Peyer's patch (tissue), 4 donors: ENCODE data around the gene SRC. TPM values are rescaled to one million over a fixed set of nuclear protein-coding genes. Genes with fewer than 3 reads are reported as not detected.
A peak's percentile ranks its signal among the peaks of the same experiment; 100 is the strongest.

Experiments used
- DNase-seq, 3 donors: peaks; one replicate each; pipeline ENCODE4 v3.0.0-alpha.2; 2017 to 2019
- H3K27ac ChIP-seq, 4 donors: fragments of 200-600 bp; sonication (generic); one replicate each; pipeline ENCODE4 v1.5.1; 2016 to 2019
- H3K27me3 ChIP-seq, 2 donors: fragments of 200-600 bp; sonication (generic); one replicate each; pipeline ENCODE4 v1.5.1; 2019
- H3K36me3 ChIP-seq, 3 donors: fragments of 200-600 bp; sonication (generic); one replicate each; pipeline ENCODE4 v1.5.1; 2016 to 2019
- H3K4me1 ChIP-seq, 4 donors: fragments of 200-600 bp; sonication (generic); one replicate each; pipeline ENCODE4 v1.5.1; 2016 to 2019
- H3K4me3 ChIP-seq, 4 donors: fragments of 200-600 bp; sonication (generic); 1 replicate in 3 of 4; 2 replicates in 1 of 4; pipeline ENCODE4 v1.5.1; 2016 to 2019; ENCODE audit warnings: mild to moderate bottlenecking in 1 of 4
- H3K9me3 ChIP-seq, 4 donors: fragments of 200-600 bp; sonication (generic); one replicate each; pipeline ENCODE4 v1.5.1; 2016 to 2019; ENCODE audit warnings: mild to moderate bottlenecking in 1 of 4
- CTCF ChIP-seq, 6 experiments: fragments of 450-650 bp in 4 of 6; fragments of 200-600 bp in 2 of 6; sonication (generic) in 1 of 6; IDR thresholded peaks; one replicate each; pipeline ENCODE4 v1.5.1; 2017 to 2019; ENCODE audit warnings: antibody characterized with exemption in 6 of 6, mild to moderate bottlenecking in 3 of 6, moderate library complexity in 1 of 6
- POLR2A ChIP-seq, 2 donors: fragments of 450-650 bp; IDR thresholded peaks; one replicate each; pipeline ENCODE4 v1.5.1; 2017; ENCODE audit warnings: antibody characterized with exemption in 2 of 2, mild to moderate bottlenecking in 2 of 2, moderate library complexity in 2 of 2
- total RNA-seq, 4 donors: library from RNA; depleted of rRNA; stranded (reverse); fragments of >200 nt; gene quantifications; one replicate each; pipeline ENCODE4 v1.1.0, GENCODE V29; 2016

The SRC gene
- total RNA-seq, 4 donors from 2014 or later: 85.8 to 187 (median 146) TPM

DNA sequence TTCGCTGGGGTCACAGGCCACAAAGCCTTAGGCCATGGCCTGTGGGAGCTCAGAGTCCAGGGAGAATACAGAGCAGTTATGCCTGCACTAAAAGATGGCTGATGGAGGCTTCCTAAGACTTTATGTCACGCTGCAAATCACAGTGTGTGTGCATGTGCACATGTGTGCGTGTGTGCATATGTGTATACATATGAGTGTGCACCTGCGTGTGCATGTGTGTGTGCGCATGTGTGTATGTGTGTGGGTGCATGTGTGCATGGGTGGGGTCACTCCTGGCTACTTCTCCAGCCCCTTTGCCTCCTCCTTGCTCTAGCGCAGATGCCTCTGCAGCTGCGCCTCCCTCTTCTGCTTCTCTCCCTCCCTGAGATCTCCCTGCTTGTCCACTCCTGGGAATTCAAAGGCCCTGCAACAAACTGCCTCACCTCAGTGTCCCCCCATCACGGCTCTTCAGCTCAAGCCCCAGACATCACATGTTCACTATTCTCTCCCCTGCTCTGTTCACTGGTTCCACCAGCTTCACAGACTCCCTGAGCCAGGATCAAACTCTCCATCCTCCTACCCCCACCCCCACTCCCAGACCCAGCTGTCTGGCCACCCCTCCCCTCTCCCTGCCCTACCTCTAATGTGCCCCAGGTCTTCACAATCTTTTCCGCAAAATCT lies 90.7 kb downstream of the SRC start:
- Histone ChIP-seq H3K4me1 (no peaks in the 10 kb centered on the region), H3K9me3 (no peaks in the 10 kb centered on the region), H3K27me3 (no peaks in the 10 kb centered on the region), H3K27ac (no peak overlapping the region), H3K4me3 (no peak overlapping the region), H3K36me3 (no peaks in the 10 kb centered on the region)
- TF ChIP-seq CTCF (IDR thresholded peaks at IDR 0.05): no peak
- DNase-seq: peak in 1 of 3 donors; percentile 9

DNA sequence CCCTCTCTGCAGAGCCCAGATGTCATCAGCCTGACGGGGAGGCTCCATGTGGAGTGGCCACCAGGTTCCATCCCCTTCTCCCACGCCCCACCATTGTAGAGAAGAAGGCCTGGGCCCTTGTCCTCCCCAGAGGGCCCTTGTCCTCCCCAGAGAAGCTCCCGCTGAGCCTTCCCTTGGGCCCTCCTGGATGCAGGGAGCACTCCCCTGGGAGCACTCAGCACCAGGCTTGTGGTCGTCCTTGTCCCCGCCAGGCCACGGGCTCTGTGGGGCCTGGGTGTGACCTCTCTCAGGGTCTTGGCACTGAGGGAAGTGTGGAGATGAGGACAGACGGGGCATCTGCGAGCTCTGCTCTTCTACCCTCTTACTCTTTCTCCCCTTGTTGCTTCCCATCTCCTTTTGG lies 91.7 kb downstream of the SRC start:
- Histone ChIP-seq H3K9me3 (no peaks in the 10 kb centered on the region), H3K27ac (no peak overlapping the region), H3K36me3 (no peaks in the 10 kb centered on the region), H3K27me3 (no peaks in the 10 kb centered on the region), H3K4me3 (no peak overlapping the region), H3K4me1 (no peaks in the 10 kb centered on the region)
- DNase-seq: no peak
- TF ChIP-seq POLR2A (IDR thresholded peaks at IDR 0.05): no peak
- no peak for TF ChIP-seq CTCF (IDR thresholded peaks at IDR 0.05)

DNA sequence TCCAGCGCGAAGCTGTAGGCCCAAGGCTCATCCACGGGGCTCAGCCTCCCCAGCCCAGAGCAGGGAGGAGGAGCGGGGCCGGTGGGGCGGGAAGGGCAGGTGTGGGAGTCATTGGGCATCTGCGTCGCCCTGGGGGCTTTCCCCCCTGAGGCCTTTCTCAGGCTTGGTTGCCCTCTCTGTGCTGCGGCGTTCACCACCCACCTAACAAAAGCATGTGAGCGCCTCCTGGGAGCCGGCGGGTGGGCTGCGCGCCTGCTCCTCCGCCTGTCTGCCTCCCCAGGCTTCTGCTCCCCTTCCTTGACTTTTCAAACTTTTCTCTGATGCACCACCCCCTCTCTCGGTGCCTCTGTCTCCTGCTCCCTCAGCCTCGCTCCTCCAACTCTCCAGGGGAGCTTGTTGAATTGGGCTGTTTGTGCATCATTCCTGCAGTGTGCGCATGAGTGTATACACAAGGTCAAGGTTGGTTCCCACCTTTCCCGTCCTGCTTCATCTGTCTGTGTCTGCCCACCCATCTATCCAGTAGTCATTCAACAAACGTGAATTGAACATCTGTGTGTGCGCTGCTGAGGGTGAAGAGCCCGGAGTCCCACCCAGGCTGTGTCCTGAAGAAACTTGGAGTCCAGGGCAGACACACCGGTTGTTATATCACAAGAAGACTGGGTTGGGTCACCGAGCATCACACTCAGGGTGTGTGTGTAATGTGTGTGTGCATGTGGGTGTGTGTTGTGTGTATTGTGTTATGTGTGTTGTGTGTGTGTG lies 92.7 kb downstream of the SRC start:
- no peak overlapping the region for H3K27ac ChIP-seq
- DNase-seq: no peak
- H3K36me3 ChIP-seq: no peaks in the 10 kb centered on the region
- H3K27me3 ChIP-seq: no peaks in the 10 kb centered on the region
- no peaks in the 10 kb centered on the region for H3K4me1 ChIP-seq
- H3K9me3 ChIP-seq: no peaks in the 10 kb centered on the region
- TF ChIP-seq POLR2A (IDR thresholded peaks at IDR 0.05) (no peak), CTCF (IDR thresholded peaks at IDR 0.05) (no peak)
- H3K4me3 ChIP-seq: no peak overlapping the region

DNA sequence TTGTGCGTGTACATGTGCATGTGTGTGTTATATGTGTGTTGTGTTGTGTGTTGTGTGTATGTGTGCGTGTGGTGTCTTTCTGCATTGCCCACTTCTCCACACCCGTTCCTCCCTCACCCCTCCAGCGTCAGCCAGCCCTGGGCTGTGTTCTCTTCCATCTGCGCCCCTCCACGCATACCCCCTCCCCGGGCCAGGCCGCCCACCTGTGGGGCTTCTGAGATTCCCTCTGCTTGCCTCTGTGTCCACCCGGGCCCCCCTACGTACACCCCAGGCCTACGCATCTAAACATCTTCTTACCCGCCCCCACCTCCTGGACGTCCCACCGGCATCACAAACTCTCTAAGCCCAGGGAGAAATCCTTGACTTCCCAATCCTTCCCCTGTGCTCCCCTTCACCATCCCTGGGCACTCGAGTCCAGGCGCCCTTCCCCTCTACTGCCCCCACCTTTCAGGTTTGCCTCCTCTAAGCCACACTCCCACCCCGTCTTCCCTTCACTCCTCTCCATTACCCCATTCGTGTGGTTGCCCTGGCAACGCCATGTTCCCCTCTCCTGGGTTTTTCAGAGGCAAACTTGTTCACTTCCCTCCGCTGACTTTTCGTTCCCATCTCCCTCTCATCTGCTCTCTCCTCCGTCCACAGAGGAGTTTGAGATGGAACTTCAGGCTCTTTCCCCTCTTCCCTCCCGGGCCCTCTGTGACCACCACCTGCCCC lies 93.4 kb downstream of the SRC start:
- Histone ChIP-seq H3K4me3 (no peak overlapping the region), H3K27me3 (no peaks in the 10 kb centered on the region), H3K4me1 (no peaks in the 10 kb centered on the region), H3K27ac (no peak overlapping the region), H3K9me3 (no peaks in the 10 kb centered on the region), H3K36me3 (no peaks in the 10 kb centered on the region)
- peak in 1 of 3 donors; percentile 25 for DNase-seq
- TF ChIP-seq POLR2A (IDR thresholded peaks at IDR 0.05): no peak
- no peak for TF ChIP-seq CTCF (IDR thresholded peaks at IDR 0.05)

DNA sequence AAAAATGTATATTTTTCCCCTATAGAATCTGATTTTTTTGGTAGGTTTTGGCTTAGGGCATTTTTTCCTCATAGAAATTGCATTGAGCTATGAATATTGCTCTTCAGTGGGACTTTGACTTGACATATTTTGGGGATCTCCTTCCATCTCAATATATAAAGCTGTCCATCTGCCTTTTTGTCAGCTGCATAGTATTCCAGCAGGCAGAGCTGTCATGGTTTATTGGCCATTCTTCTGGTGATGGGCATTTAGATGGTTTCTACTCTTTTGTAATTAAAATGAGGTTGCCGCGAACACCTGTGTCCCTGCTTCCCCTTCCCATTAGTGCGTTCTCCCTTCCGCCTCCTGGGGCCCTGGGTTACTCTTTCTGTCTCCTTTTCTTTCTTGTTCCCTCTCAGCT lies 95.1 kb downstream of the SRC start:
- Histone ChIP-seq H3K9me3 (no peaks in the 10 kb centered on the region), H3K4me3 (no peak overlapping the region), H3K4me1 (no peaks in the 10 kb centered on the region), H3K36me3 (no peaks in the 10 kb centered on the region), H3K27ac (no peak overlapping the region), H3K27me3 (no peaks in the 10 kb centered on the region)
- TF ChIP-seq CTCF (IDR thresholded peaks at IDR 0.05) (no peak), POLR2A (IDR thresholded peaks at IDR 0.05) (no peak)
- DNase-seq: no peak
